Measurements from ENCODE around the gene KRT80.

The KRT80 gene

GRCh38 chr12:52210925-52211650, 19.3 kb upstream of the KRT80 start:
- DNase-seq (ENCODE audit: low read depth in 2 of 2): no peak

GRCh38 chr12:52210186-52210924, 18.5 kb upstream of the KRT80 start:
- no peak for DNase-seq (ENCODE audit: low read depth in 2 of 2)

- DNase-seq (ENCODE audit: low read depth in 2 of 2): no peak
These were observed 17.5 kb upstream of the KRT80 start for GRCh38 chr12:52209321-52209720.

GRCh38 chr12:52208424-52209165, 16.8 kb upstream of the KRT80 start:
- DNase-seq (ENCODE audit: low read depth in 2 of 2): no peak

- DNase-seq (ENCODE audit: low read depth in 2 of 2): no peak
These were observed 16.1 kb upstream of the KRT80 start for GRCh38 chr12:52207895-52208294.

DNA sequence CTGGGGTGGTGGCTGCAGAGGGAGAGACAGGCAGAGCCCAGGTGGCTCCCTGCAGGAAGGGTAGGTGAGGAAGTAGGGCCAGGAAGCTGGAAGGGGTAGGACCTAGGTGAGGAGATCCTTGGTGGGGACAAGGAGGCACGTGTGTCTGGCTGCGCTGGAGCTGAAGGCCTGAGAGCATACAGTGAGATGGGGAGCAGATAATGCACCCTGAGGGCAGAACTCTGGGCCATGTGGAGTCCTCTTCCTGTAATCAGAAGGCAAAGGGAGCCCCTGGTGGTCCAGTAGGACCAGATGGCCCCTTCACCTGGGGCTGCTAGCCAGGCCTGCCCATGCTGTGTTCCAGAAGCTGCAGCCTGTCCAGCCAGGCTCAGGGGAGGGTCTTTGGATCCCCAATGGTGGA, 15.3 kb upstream of the KRT80 start:
- no peak for DNase-seq (ENCODE audit: low read depth in 2 of 2)

DNA sequence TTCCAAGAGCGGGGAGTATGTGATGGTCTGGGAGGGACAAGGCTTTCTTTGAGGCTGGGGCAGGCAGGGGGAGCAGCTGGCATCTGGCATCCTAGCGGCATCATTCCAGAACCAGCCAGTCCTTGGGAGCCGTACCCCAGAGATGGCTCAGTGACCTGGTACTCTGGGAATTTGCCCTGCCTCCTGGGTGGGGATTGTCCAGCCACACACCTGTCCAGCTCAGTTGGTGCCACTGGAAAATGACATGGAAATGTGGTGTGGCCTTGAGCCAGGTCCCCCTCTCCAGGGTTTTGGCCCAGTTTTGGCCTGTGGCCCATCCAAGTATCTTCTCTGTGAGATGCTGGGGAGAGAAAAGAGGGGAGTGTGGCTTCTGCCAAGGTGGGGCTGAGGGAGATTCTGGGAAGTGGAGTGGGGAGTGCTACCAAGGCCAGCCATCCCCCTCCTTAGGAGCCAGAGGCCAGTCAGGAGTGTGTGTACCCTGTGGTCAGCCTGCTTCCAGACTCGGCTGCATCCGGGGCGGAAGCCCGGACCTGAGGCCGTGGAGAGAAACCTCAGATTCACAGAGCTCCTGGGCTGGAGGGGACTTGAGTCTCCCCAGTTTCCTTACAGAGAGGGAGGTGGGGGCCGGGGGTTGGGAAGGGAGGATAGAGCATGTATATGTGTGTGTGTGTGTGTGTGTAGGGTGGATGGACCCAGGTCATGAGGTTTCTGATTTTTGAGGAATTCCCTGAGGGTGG, 14.7 kb upstream of the KRT80 start:
- no peak for DNase-seq (ENCODE audit: low read depth in 2 of 2)

- no peak for DNase-seq (ENCODE audit: low read depth in 2 of 2)
These were observed 13.9 kb upstream of the KRT80 start for GRCh38 chr12:52205612-52206303.

- no peak for DNase-seq (ENCODE audit: low read depth in 2 of 2)
These were observed 13.2 kb upstream of the KRT80 start for GRCh38 chr12:52204931-52205505.

- no peak for DNase-seq (ENCODE audit: low read depth in 2 of 2)
These were observed 12.5 kb upstream of the KRT80 start for GRCh38 chr12:52204095-52204930.

DNA sequence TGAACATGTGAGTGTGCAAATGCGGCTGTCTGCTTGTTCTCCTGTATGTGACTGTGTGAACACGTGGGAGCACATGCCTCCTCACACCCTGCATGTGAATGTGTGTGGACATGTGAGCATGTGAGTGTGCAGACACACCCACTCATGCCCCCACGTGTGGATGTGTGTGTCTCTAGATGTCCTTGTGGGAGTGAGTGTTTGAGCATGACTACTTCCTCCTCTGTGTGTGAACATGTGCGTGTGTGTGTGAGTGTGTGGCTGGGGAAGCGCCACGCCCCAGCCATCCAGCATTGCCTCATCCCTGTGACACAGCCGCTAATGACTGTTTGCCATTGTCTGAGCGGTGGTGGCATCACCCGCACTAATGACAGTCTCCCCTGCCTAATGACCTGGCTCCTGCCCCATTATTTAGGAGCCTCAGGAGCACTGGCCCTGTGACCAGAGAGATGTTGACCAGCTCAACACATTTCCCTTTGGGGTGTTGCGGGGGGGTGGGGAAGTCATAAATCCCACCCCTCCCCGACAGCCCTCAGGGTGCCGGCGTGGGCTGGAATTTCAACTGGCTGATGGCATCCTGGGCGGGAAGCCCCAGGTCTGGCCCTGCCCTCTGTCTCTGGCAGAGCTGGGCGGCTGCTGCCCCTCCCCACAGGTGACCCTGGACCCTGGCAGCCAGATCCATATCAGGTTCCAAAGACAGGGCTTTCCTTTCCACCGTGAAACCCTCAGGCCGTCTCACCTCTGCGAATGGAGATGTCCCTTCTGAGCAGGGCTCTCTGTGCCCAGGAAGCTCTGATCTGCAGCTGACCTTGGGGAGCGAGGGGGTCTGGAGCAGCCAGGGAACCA, 11.5 kb upstream of the KRT80 start:
- no peak for DNase-seq (ENCODE audit: low read depth in 2 of 2)

DNA sequence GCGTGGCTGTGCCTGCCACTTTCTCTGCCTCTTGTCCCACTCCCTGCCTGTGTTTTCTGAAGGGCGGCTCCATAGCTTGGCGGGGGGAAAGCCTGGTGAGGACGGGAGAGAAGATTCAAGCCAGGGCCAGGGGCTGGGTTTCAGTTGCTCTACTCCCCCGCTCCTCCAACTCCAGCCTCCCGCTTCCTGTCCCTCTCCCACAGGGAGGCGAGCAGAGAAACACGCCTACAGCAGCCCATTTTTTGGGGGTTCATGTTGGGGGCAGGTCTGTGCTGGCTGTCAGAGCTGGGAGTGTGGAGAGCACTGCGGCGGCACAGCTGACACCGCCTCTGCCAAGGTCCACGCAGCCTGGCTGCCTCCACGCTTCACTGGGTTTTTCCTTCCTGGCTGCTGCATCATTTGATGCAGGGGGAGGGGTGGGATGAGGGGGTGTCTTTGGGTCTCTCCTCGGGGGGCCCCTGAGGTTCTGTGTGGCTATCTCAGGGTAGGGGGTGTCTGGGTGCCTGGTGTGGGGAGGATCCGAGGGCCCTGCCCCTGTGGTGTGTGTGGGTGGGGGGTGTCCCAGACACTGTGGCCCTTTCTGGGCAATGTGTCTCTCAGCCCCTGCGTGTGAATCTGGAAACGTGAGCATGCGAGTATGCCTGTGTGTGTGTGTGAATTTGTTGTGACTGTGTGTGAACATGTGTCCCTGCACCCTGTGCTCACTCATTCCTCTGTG, 10.7 kb upstream of the KRT80 start:
- no peak for DNase-seq (ENCODE audit: low read depth in 2 of 2)

- no peak for DNase-seq (ENCODE audit: low read depth in 2 of 2)
These were observed 9.6 kb upstream of the KRT80 start for GRCh38 chr12:52201451-52201839.

DNA sequence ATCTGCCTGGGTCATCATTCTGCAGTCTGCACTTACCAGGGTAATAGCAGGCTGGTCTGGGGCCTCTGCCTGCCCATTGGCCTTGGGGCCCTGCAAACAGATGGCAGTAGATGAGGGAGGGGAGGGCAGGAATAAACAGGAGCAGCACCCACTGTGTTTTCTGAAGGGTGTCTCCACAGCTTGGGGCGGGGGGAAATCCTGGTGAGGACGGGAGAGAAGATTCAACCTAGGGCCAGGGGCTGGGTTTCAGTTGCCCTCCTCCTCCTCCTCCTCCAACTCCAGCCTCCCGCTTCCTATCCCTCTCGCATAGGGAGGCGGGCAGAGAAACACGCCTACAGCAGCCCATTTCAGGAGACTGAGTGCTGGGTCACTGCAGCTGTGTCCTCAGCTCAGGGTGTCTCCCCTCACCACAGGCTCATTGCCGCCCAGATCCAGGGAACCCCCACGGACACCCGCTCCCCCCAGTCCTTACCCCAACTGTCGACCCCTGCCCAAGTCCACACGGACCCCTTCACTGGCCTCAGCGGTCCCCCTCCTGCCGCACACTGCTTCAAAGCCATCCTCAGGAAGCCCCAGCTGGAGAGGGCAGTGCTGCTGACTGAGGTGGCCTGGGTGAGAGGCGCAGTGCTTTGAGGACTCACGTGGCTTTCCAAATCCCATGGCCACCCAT, 9.1 kb upstream of the KRT80 start:
- DNase-seq (ENCODE audit: low read depth in 2 of 2): no peak

- no peak for DNase-seq (ENCODE audit: low read depth in 2 of 2)
These were observed 8.4 kb upstream of the KRT80 start for GRCh38 chr12:52200086-52200780.

- DNase-seq (ENCODE audit: low read depth in 2 of 2): no peak
These were observed 7.6 kb upstream of the KRT80 start for GRCh38 chr12:52199294-52199919.

All from stimulated activated CD4-positive, alpha-beta T cell treated with anti-CD3 and anti-CD28 coated beads, Interleukin-15, amount 100 ng/mL, for 48 hours (primary cell).